ENCODE measurements around the gene AHDC1. TPM values are rescaled to one million over a fixed set of nuclear protein-coding genes. Genes with fewer than 3 reads are reported as not detected.
A peak's percentile ranks its signal among the peaks of the same experiment; 100 is the strongest.
"Not testable (repeated sequence)": the region's sequence is repeated elsewhere in the genome, so short reads cannot be mapped to it uniquely, and the experiment has no call there.

AHDC1 gene
- total RNA-seq, 1 experiment from 2014 or later = 40.4 TPM

GRCh38 chr1:27551953-27552312 lies 52.0 kb downstream of the AHDC1 start:
- DNase-seq (ENCODE audit: low read depth) = no peak

- DNase-seq (ENCODE audit: low read depth) = no peak
Observed at GRCh38 chr1:27551170-27551952, 52.6 kb downstream of the AHDC1 start.

GRCh38 chr1:27550510-27551169 lies 53.3 kb downstream of the AHDC1 start:
- DNase-seq (ENCODE audit: low read depth) = no peak

- no peak for DNase-seq (ENCODE audit: low read depth)
Observed at GRCh38 chr1:27549807-27550408, 54.0 kb downstream of the AHDC1 start.

- DNase-seq (ENCODE audit: low read depth) = no peak
Observed at GRCh38 chr1:27548858-27549719, 54.9 kb downstream of the AHDC1 start.

- DNase-seq (ENCODE audit: low read depth) = no peak
Observed at GRCh38 chr1:27548136-27548853, 55.6 kb downstream of the AHDC1 start.

- DNase-seq (ENCODE audit: low read depth) = no peak
Observed at GRCh38 chr1:27547220-27548116, 56.5 kb downstream of the AHDC1 start.

- DNase-seq (ENCODE audit: low read depth) = no peak
Observed at GRCh38 chr1:27545876-27546275, 58.1 kb downstream of the AHDC1 start.

GRCh38 chr1:27545271-27545670 lies 58.7 kb downstream of the AHDC1 start:
- DNase-seq (ENCODE audit: low read depth) = no peak

- peak; percentile 91 for DNase-seq (ENCODE audit: low read depth)
Observed at GRCh38 chr1:27544834-27545233, 59.1 kb downstream of the AHDC1 start.

- DNase-seq (ENCODE audit: low read depth) = no peak
Observed at GRCh38 chr1:27543284-27543683, 60.7 kb downstream of the AHDC1 start.

GRCh38 chr1:27542463-27543273 lies 61.3 kb downstream of the AHDC1 start:
- peak; percentile 93 for DNase-seq (ENCODE audit: low read depth)

- peak; percentile 99 for DNase-seq (ENCODE audit: low read depth)
Observed at GRCh38 chr1:27539901-27540861, 63.8 kb downstream of the AHDC1 start.

- DNase-seq (ENCODE audit: low read depth) = peak; percentile 96
Observed at GRCh38 chr1:27538793-27539192, 65.2 kb downstream of the AHDC1 start.

- DNase-seq (ENCODE audit: low read depth) = not testable (repeated sequence)
Observed at GRCh38 chr1:27538305-27538676, 65.7 kb downstream of the AHDC1 start.

- DNase-seq (ENCODE audit: low read depth) = peak; percentile 91
Observed at GRCh38 chr1:27536767-27537166, 67.2 kb downstream of the AHDC1 start.

GRCh38 chr1:27536010-27536757 lies 67.8 kb downstream of the AHDC1 start:
- no peak for DNase-seq (ENCODE audit: low read depth)
